Immature natural killer cell (primary cell): Measurements from ENCODE around the gene UNC5A. TPM values are rescaled to one million over a fixed set of nuclear protein-coding genes. Genes with fewer than 3 reads are reported as not detected.
"Not testable (repeated sequence)": the region's sequence is repeated elsewhere in the genome, so short reads cannot be mapped to it uniquely, and the experiment has no call there.

Source experiments
- DNase-seq, 3 donors: peaks; one replicate each; pipeline ENCODE4 v3.0.0; 2022; ENCODE audit warnings: mixed read lengths in 1 of 3
- H3K27ac Mint-ChIP-seq, 6 donors: one replicate each; pipeline ENCODE4 v1.8.0; 2020; ENCODE audit warnings: mixed read lengths in 6 of 6, mild to moderate bottlenecking in 5 of 6, inconsistent platforms in 4 of 6, moderate library complexity in 3 of 6
- H3K27me3 Mint-ChIP-seq, 3 donors: one replicate each; pipeline ENCODE4 v1.8.0; 2020 to 2021; ENCODE audit warnings: low read depth in 3 of 3, mild to moderate bottlenecking in 3 of 3, mixed read lengths in 3 of 3, moderate library complexity in 3 of 3, inconsistent platforms in 1 of 3
- H3K36me3 Mint-ChIP-seq, 3 donors: one replicate each; pipeline ENCODE4 v1.8.0; 2020; ENCODE audit warnings: mixed read lengths in 3 of 3, inconsistent platforms in 2 of 3, mild to moderate bottlenecking in 2 of 3
- H3K4me1 Mint-ChIP-seq, 2 donors: one replicate each; pipeline ENCODE4 v1.8.0; 2020; ENCODE audit warnings: inconsistent platforms in 2 of 2, mild to moderate bottlenecking in 2 of 2, mixed read lengths in 2 of 2, moderate library complexity in 1 of 2
- H3K4me3 Mint-ChIP-seq, 5 donors: one replicate each; pipeline ENCODE4 v1.8.0; 2020; ENCODE audit warnings: mild to moderate bottlenecking in 5 of 5, mixed read lengths in 5 of 5, inconsistent platforms in 3 of 5, moderate library complexity in 3 of 5
- H3K9me3 Mint-ChIP-seq, 6 donors: one replicate each; pipeline ENCODE4 v1.8.0; 2020; ENCODE audit warnings: mild to moderate bottlenecking in 6 of 6, mixed read lengths in 6 of 6, inconsistent platforms in 4 of 6, moderate library complexity in 3 of 6
- polyA plus RNA-seq, 3 donors: library from polyadenylated mRNA; unstranded; fragments of 300-500 nt; fragmentation: Illumina TruSeq; gene quantifications; one replicate each; pipeline ENCODE4 v1.2.3, GENCODE V29; 2021

The UNC5A gene
- polyA plus RNA-seq, 3 donors from 2014 or later: not detected

- Mint-ChIP-seq H3K27ac (peak overlapping the region in 1 of 6 donors; percentile 40), H3K4me3 (no peak overlapping the region), H3K36me3 (no peaks in the 10 kb centered on the region), H3K9me3 (peaks cover 0 to 5% (median 4%) of the 10 kb centered on the region in 6 donors), H3K4me1 (peaks cover 7 to 10% of the 10 kb centered on the region in 2 donors), H3K27me3 (peaks cover 18 to 33% (median 21%) of the 10 kb centered on the region in 3 donors)
- DNase-seq: no peak
These were observed 58.4 kb downstream of the UNC5A start for GRCh38 chr5:176868731-176869130.

- Mint-ChIP-seq H3K36me3 (no peaks in the 10 kb centered on the region), H3K4me3 (no peak overlapping the region), H3K27me3 (peaks cover 20 to 40% (median 23%) of the 10 kb centered on the region in 3 donors), H3K27ac (no peak overlapping the region), H3K9me3 (peaks cover 0 to 5% (median 4%) of the 10 kb centered on the region in 6 donors), H3K4me1 (peaks cover 9 to 10% of the 10 kb centered on the region in 2 donors)
- no peak for DNase-seq
These were observed 59.2 kb downstream of the UNC5A start for GRCh38 chr5:176869501-176870109.

- no peak for DNase-seq
- no peak overlapping the region for H3K27ac Mint-ChIP-seq
- peaks cover 12 to 13% of the 10 kb centered on the region in 2 donors for H3K4me1 Mint-ChIP-seq
- no peak overlapping the region for H3K4me3 Mint-ChIP-seq
- H3K36me3 Mint-ChIP-seq: no peaks in the 10 kb centered on the region
- peaks cover 24 to 43% (median 26%) of the 10 kb centered on the region in 3 donors for H3K27me3 Mint-ChIP-seq
- H3K9me3 Mint-ChIP-seq: peaks cover 0 to 6% (median 4%) of the 10 kb centered on the region in 6 donors
These were observed 59.8 kb downstream of the UNC5A start for GRCh38 chr5:176870110-176870591.

GRCh38 chr5:176870644-176871043, 60.3 kb downstream of the UNC5A start:
- DNase-seq: peak; percentile 15 to 26 (median 21)
- H3K9me3 Mint-ChIP-seq, H3K36me3 Mint-ChIP-seq, H3K4me3 Mint-ChIP-seq: not testable (repeated sequence)
- peaks cover 28 to 43% (median 30%) of the 10 kb centered on the region in 3 donors for H3K27me3 Mint-ChIP-seq
- H3K27ac Mint-ChIP-seq: peak overlapping the region in 3 of 6 donors; percentile 40 to 57 (median 51)
- peaks cover 17 to 18% of the 10 kb centered on the region in 2 donors for H3K4me1 Mint-ChIP-seq

- H3K9me3 Mint-ChIP-seq, H3K36me3 Mint-ChIP-seq, H3K4me3 Mint-ChIP-seq: not testable (repeated sequence)
- Mint-ChIP-seq H3K4me1 (peaks cover 26 to 28% of the 10 kb centered on the region in 2 donors), H3K27me3 (peaks cover 32 to 44% (median 32%) of the 10 kb centered on the region in 3 donors), H3K27ac (peak overlapping the region in 3 of 6 donors; percentile 17 to 84 (median 77))
- DNase-seq: peak; percentile 48 to 63 (median 62)
These were observed 62.2 kb downstream of the UNC5A start for GRCh38 chr5:176872586-176872985.

GRCh38 chr5:176873011-176873410, 62.7 kb downstream of the UNC5A start:
- H3K36me3 Mint-ChIP-seq, H3K9me3 Mint-ChIP-seq: not testable (repeated sequence)
- Mint-ChIP-seq H3K4me1 (peaks cover 26 to 28% of the 10 kb centered on the region in 2 donors), H3K27ac (peak overlapping the region; percentile 8 to 84 (median 75)), H3K27me3 (peaks cover 31 to 42% (median 32%) of the 10 kb centered on the region in 3 donors), H3K4me3 (peak overlapping the region in 3 of 5 donors; percentile 1 to 46 (median 33))
- DNase-seq: peak; percentile 42 to 59 (median 57)

- Mint-ChIP-seq H3K4me3 (no peak overlapping the region), H3K27me3 (peaks cover 30 to 42% (median 33%) of the 10 kb centered on the region in 3 donors), H3K4me1 (peaks cover 26 to 28% of the 10 kb centered on the region in 2 donors), H3K36me3 (no peaks in the 10 kb centered on the region), H3K9me3 (peaks cover 0 to 6% (median 4%) of the 10 kb centered on the region in 6 donors), H3K27ac (peak overlapping the region in 3 of 6 donors; percentile 51 to 84 (median 77))
- DNase-seq: no peak
These were observed 63.3 kb downstream of the UNC5A start for GRCh38 chr5:176873541-176874172.

GRCh38 chr5:176874198-176874780, 63.9 kb downstream of the UNC5A start:
- Mint-ChIP-seq H3K9me3 (peaks cover 0 to 6% (median 4%) of the 10 kb centered on the region in 6 donors), H3K27ac (peak overlapping the region in 1 of 6 donors; percentile 40), H3K36me3 (no peaks in the 10 kb centered on the region), H3K4me1 (peaks cover 26 to 28% of the 10 kb centered on the region in 2 donors), H3K27me3 (peaks cover 30 to 42% (median 32%) of the 10 kb centered on the region in 3 donors), H3K4me3 (no peak overlapping the region)
- no peak for DNase-seq

- Mint-ChIP-seq H3K27me3 (peaks cover 30 to 42% (median 32%) of the 10 kb centered on the region in 3 donors), H3K27ac (peak overlapping the region in 2 of 6 donors; percentile 51 to 72), H3K4me1 (peaks cover 25 to 28% of the 10 kb centered on the region in 2 donors), H3K9me3 (peaks cover 0 to 6% (median 4%) of the 10 kb centered on the region in 6 donors), H3K36me3 (no peaks in the 10 kb centered on the region), H3K4me3 (peak overlapping the region in 3 of 5 donors; percentile 46 to 58 (median 58))
- no peak for DNase-seq
These were observed 64.7 kb downstream of the UNC5A start for GRCh38 chr5:176875014-176875550.

- no peaks in the 10 kb centered on the region for H3K36me3 Mint-ChIP-seq
- H3K27ac Mint-ChIP-seq: peak overlapping the region in 3 of 6 donors; percentile 40 to 51 (median 49)
- peaks cover 28 to 38% (median 28%) of the 10 kb centered on the region in 3 donors for H3K27me3 Mint-ChIP-seq
- peak; percentile 26 to 42 (median 33) for DNase-seq
- H3K4me3 Mint-ChIP-seq: peak overlapping the region; percentile 35 to 80 (median 58)
- H3K9me3 Mint-ChIP-seq: peaks cover 0 to 6% (median 4%) of the 10 kb centered on the region in 6 donors
- H3K4me1 Mint-ChIP-seq: peaks cover 20 to 22% of the 10 kb centered on the region in 2 donors
These were observed 65.6 kb downstream of the UNC5A start for GRCh38 chr5:176875783-176876505.

- Mint-ChIP-seq H3K4me3 (peak overlapping the region in 1 of 5 donors; percentile 80), H3K4me1 (peaks cover 20 to 22% of the 10 kb centered on the region in 2 donors), H3K27ac (no peak overlapping the region), H3K27me3 (peaks cover 28 to 38% (median 28%) of the 10 kb centered on the region in 3 donors), H3K9me3 (peaks cover 0 to 6% (median 4%) of the 10 kb centered on the region in 6 donors), H3K36me3 (no peaks in the 10 kb centered on the region)
- DNase-seq: no peak
These were observed 66.4 kb downstream of the UNC5A start for GRCh38 chr5:176876506-176877431.

- Mint-ChIP-seq H3K36me3 (no peaks in the 10 kb centered on the region), H3K4me1 (peaks cover 20 to 22% of the 10 kb centered on the region in 2 donors), H3K27me3 (peaks cover 21 to 30% (median 24%) of the 10 kb centered on the region in 3 donors), H3K27ac (no peak overlapping the region), H3K9me3 (peaks cover 0 to 6% (median 4%) of the 10 kb centered on the region in 6 donors), H3K4me3 (no peak overlapping the region)
- DNase-seq: no peak
These were observed 67.5 kb downstream of the UNC5A start for GRCh38 chr5:176877793-176878331.
